G401 (cell line): ENCODE data around the gene LRRC30. TPM values are rescaled to one million over a fixed set of nuclear protein-coding genes. Genes with fewer than 3 reads are reported as not detected.
"Not testable (repeated sequence)": the region's sequence is repeated elsewhere in the genome, so short reads cannot be mapped to it uniquely, and the experiment has no call there.

ENCODE experiments used
- DNase-seq: peaks from one replicate; pipeline ENCODE4 v3.0.0-alpha.2; 2015; ENCODE audit warnings: low spot score
- in situ Hi-C: cut with HindIII; loops from 2 replicates; pipeline ENCODE4 v1.10.0; 2016; ENCODE audit warnings: low sequenced_read_pairs, mixed read lengths
- total RNA-seq: library from RNA; depleted of rRNA; stranded (reverse); fragments of >200 nt; shearing (Covaris generic); gene quantifications from 2 replicates; pipeline ENCODE4 v1.2.3, GENCODE V29; 2014; rRNA removed

Gene LRRC30
- total RNA-seq: not detected in 2 replicates

DNA sequence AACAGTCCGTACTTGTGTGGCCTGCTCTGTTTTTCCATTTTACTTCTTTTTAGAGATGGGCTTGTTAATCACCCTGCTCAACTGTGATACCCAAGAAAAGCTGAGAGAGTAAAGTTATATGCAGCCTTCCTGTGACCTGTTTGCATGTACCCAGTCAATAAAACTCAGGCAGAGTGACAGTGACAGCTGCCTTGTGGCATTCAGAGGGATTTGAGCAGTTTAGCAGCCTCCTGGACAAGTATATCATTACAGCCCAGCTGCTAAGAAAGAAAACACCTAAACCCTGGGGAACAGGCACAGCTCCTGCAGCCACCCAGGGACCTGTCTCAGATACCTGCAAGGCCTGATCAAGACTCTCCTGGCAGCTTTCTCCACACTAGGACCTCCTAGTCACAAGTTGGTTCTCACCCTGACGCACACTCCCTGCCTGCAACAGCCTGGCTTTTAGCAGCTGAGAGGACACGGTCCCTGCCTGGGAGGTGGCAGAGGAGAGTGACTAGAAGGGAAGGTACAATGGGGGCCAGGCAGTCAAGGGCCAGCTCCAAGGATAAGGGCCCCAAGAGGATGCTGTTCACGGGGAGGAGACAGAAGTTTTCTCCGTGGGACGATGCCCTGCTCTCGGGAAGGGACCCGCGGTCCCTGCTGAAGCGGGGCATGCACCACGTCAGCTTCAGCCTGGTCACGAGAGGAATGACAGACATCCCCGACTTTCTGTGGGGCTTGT, at the start of gene LRRC30:
LRRC30 (plus strand) TSS at position 464 of the 724 bp plus-strand sequence; CDS start at position 514, 50 bp downstream.
- in situ Hi-C loops: no loop called here

GRCh38 chr18:7185701-7186100, 45.2 kb upstream of the LRRC30 start:
- in situ Hi-C loops: no loop called here
- no peak for DNase-seq

More for the DNA sequence above, at the start of gene LRRC30:
- DNase-seq: no peak

GRCh38 chr18:7190547-7191156, 40.2 kb upstream of the LRRC30 start:
- in situ Hi-C loops: no loop called here
- DNase-seq: no peak

GRCh38 chr18:7191736-7192135, 39.2 kb upstream of the LRRC30 start:
- in situ Hi-C loops: no loop called here
- DNase-seq: no peak

DNA sequence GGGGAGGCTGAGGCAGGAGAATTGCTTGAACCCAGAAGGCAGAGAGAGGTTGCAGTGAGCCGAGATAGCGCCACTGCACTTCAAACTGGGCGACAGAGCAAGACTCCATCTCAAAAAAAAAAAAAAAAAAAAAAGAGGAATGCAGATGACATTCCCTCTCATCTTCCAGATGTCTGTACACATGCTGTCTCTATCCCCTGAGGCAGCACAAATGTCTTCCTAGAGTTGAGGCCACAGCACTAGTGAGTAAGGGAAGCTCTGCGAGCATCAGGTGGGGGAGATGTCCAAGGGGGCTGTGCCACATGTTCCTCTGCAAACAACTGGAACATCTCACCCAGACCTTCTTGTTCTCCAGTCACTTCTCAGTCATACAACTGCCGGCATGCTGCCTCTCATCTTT, 35.6 kb upstream of the LRRC30 start:
- in situ Hi-C loops: no loop called here
- no peak for DNase-seq

GRCh38 chr18:7196421-7196820, 34.5 kb upstream of the LRRC30 start:
- in situ Hi-C loops: no loop called here
- no peak for DNase-seq

DNA sequence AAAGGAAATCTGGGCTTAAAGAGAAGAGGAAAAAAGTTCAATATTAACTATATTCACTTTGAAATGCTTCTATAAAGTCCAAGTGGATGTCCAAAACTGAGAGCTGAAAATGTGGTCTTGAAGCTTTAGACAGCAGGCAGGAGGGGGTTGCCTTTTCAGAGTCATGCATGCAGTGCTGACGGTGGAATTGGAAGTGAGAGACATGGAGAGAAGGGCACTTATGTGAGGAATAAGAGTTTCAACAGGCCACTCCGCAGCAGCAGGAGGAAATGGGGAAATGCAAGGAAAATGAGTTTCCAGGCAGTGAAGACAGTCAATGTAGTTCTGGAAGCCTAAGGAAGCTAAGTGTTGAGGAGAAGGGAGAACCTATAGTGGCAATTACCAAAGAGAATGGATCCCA, 33.0 kb upstream of the LRRC30 start:
- DNase-seq: no peak
- in situ Hi-C loops: no loop called here

DNA sequence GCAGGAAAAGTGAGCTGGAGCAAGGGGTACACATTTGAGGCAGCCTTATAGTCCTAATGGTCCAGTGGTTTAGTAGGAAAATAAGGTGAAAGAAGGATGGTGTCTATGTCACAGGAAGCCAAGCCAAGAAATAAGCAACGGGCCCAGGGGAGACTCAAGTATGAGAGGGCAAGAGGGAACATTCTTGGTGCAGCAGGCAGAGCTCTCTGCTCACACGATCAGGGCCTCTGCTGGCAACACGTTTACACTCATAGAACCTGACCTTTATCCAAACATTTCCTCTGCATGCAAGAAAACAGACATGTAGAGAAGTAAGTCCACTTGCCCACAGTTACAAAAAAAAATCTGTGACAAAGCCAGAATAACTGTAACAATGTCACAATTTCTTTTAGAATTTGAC, 32.6 kb upstream of the LRRC30 start:
- DNase-seq: no peak
- in situ Hi-C loops: no loop called here

DNA sequence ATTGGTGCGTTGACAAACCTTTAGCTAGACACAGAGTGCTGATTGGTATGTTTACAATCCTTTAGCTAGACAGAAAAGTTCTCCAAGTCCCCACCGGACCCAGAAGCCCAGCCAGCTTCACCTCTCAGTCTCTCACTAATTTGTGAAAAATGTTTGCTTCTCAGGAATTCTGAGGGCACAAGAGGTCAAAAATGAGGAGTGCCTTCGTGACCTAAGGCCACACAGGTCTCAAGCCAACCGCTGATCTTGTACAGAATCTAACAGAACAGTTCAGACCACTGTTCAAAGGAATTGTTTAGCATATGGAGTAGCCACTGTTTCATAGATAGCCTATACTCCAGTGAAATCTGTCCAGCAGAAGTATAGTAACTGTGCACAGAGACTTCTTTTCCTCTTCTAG, 29.8 kb upstream of the LRRC30 start:
- no peak for DNase-seq
- in situ Hi-C loops: no loop called here

DNA sequence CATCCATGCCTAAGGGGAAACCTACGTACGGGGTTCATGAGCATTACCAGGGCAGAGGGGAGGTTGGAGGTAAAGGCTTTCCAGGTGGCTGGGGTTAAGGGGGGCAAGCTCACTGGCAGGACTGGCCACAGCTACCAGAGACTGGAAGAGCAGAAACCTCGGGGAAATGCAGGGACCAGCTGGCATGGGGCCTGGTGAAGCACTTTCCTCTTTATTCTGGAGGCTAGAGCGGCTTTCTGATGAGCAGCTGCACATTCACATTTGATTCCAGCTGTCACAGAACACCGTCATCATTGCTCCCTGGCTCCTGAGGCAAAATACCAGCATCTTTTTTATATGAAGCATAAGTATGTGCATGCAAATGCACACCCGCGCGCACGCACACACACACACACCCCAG, 28.7 kb upstream of the LRRC30 start:
- in situ Hi-C loops: no loop called here
- no peak for DNase-seq

- DNase-seq, in situ Hi-C loops: not testable (repeated sequence)
Observed at GRCh38 chr18:7203601-7204000, 27.3 kb upstream of the LRRC30 start.

DNA sequence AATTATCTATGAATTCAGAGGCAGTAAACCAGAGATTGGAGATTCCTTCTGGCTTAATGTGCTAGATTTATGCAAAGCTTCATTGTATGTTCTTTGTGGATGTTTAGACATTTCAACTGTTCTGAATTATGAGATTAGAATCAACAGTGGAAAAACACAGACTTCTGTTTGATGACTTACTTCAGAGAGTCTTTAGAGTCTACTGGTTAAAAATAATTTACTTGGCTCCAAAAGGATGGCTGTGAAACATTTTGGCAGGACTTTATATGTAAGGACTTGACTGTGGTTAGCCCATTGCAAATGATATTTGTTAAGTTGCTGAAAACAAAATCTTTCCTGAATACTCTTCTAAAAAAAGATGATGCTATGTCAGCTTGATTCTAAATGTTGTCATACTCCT, 25.5 kb upstream of the LRRC30 start:
- no peak for DNase-seq
- in situ Hi-C loops: no loop called here

- in situ Hi-C loops: no loop called here
- DNase-seq: no peak
Observed at GRCh38 chr18:7206217-7206616, 24.7 kb upstream of the LRRC30 start.

DNA sequence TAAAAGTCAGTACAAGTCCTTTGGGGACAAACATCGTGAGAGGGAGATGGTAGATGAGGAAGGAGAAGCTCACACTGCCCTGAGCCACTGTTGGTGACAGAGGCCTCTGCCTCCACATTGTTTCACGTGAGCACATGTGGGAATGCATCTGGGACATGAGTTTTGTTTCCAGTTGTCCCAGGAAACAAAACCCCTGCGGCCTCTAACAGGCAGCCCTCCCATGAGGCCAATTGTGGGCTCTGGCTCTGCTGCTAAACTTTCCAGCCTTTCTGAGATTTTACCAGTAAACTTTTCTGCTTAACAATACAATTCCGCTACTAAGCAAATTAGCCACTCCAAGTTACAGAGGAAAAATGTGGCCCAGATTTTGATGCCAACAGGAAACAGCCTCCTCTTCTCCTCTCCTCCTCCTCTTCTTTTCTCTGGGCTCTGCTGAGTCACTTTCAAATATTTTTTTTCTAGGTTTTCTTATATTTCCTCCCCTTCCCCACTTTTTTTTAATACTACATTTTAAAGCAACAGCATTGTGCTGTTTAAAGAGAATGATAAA, 23.4 kb upstream of the LRRC30 start:
- in situ Hi-C loops: no loop called here
- no peak for DNase-seq

GRCh38 chr18:7221424-7222155, 9.3 kb upstream of the LRRC30 start:
- DNase-seq: no peak
- in situ Hi-C loops: no loop called here

DNA sequence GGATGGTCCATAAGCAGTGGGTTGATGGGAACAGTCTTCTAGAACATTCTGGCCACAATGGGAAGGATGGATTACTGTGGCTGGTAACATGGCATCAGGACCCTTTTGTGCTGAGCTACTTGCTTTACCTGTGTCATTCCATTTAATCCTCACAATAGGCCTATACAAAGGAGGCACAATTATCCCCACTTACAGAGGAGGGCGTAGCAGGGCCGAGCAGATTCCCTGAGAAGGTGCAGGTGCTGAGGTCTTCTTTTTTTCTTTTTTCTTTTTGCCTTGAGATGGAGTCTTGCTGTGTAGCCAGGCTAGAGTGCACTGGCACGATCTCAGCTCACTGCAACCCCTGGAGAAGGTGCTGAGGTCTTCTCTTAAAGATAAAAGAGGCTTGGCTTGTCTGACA, 6.7 kb upstream of the LRRC30 start:
- DNase-seq: no peak
- in situ Hi-C loops: no loop called here

DNA sequence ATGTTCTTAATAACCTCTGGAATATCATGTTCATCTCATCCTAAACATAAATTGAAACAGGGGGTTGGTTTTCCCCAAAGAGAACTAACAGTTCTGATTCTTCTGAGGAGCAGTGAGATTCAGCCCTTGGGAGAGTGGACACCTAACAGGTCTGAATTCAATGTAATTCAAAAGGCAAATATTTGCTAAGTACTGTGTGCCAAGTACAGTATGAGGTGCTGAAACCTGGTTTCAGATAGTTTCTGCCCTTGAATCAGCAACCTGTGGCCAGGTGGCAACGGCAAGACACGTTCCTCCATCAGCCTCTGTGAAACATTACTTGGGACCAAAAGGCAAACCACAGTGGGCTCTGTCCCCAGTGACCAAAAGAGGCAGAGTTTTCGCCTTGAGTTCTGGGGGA, 1.3 kb downstream of the LRRC30 start:
- DNase-seq: no peak
- in situ Hi-C loops: no loop called here

DNA sequence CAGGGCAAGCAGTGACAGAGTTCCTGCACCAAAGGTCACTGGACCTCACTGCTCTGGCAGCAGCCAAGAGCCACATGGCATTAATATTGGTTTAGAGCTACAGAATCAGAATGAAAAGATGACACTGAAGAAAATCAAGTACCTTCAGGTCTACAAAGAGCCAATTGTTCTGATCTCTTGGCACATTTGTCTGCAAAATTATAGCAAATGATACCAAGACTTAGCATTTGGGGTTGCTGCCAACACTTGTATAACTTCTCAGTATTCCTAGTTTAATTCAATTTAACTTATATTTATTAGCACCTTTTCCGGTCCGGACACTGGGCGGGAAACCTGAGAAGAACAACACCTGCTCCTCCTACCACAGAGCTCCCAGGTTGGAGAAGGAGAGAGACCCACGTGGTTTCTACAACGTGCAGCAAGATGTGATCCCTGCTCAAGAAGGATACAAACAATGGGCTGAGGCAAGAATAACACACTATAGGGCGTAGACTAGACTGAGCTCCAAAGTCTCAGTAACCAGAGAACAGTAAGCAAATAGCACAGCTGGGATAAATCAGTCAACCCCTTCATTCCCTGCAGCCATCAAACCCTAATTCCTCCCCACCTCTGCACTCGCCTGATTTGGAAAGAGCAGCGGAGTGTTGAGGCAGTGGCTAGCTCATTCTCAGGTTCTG, 2.4 kb downstream of the LRRC30 start:
- DNase-seq: no peak
- in situ Hi-C loops: no loop called here

- in situ Hi-C loops: no loop called here
Observed at GRCh38 chr18:7234091-7234490, 3.2 kb downstream of the LRRC30 start.

DNA sequence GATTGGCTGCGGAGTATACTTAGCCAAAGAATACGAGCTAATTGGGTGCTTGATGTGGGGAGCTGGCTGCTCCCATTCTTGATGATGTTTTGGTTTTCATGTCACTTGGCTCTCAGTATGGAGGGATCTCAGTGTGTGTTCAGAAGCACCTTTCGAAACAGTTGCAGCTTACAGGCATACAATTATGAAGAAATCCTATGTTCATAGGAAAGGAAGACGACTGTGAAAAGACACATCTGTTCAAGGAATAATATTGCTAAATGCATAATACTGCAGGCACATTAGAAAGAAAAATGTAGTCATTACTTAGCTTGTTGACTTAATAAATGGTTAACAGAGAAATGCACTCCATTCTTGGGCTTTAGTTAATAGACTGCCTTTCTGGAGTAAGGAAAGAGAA, 4.1 kb downstream of the LRRC30 start:
- in situ Hi-C loops: no loop called here
- no peak for DNase-seq

More at GRCh38 chr18:7234091-7234490, 3.2 kb downstream of the LRRC30 start:
- DNase-seq: no peak
